Panc1 (cell line): ENCODE results near the gene FAM187B. TPM values are rescaled to one million over a fixed set of nuclear protein-coding genes. Genes with fewer than 3 reads are reported as not detected.

ENCODE experiments used
- total RNA-seq: library from RNA; stranded (reverse); gene quantifications from one replicate; pipeline ENCODE4 v1.2.1, GENCODE V29; 2021; ENCODE audit not compliant: unreplicated experiment

Gene FAM187B
- total RNA-seq, 1 experiment from 2014 or later: not detected

Other genes starting within 250 kb of the FAM187B start
- gene GRAMD1A, start 228.4 kb downstream of the FAM187B start, total RNA-seq: 69.9 TPM
- 4.6 TPM for gene SCN1B, start 198.3 kb downstream of the FAM187B start, total RNA-seq
- 0.08 TPM for gene HPN, start 187.0 kb downstream of the FAM187B start, total RNA-seq
- gene FXYD3, start 112.9 kb downstream of the FAM187B start, total RNA-seq: not detected
- 0.18 TPM for gene LGI4, start 93.7 kb downstream of the FAM187B start, total RNA-seq
- not detected for gene FXYD1, start 89.9 kb downstream of the FAM187B start, total RNA-seq
- gene FXYD7, start 85.5 kb downstream of the FAM187B start, total RNA-seq: not detected
- 33.6 TPM for gene FXYD5, start 74.0 kb downstream of the FAM187B start, total RNA-seq
- 64.7 TPM for gene LSR, start 20.3 kb upstream of the FAM187B start, total RNA-seq
- gene USF2, start 40.2 kb upstream of the FAM187B start, total RNA-seq: 121 TPM
- 0.31 TPM for gene HAMP, start 53.8 kb upstream of the FAM187B start, total RNA-seq
- not detected for gene MAG, start 63.4 kb upstream of the FAM187B start, total RNA-seq
- 0.74 TPM for gene CD22, start 100.4 kb upstream of the FAM187B start, total RNA-seq
- gene FFAR1, start 119.2 kb upstream of the FAM187B start, total RNA-seq: not detected
- gene FFAR3, start 129.7 kb upstream of the FAM187B start, total RNA-seq: not detected
- gene GPR42, start 142.3 kb upstream of the FAM187B start, total RNA-seq: not detected
- gene FFAR2, start 219.5 kb upstream of the FAM187B start, total RNA-seq: not detected